NCI-H446 treated with DMSO at 0.1 percent for 48 hours (cell line): ENCODE results near the gene PLD4.

Source experiments
- DNase-seq: peaks from one replicate; lab custom pipeline; 2025; lab: John Stamatoyannopoulos, UW

PLD4 gene

DNA sequence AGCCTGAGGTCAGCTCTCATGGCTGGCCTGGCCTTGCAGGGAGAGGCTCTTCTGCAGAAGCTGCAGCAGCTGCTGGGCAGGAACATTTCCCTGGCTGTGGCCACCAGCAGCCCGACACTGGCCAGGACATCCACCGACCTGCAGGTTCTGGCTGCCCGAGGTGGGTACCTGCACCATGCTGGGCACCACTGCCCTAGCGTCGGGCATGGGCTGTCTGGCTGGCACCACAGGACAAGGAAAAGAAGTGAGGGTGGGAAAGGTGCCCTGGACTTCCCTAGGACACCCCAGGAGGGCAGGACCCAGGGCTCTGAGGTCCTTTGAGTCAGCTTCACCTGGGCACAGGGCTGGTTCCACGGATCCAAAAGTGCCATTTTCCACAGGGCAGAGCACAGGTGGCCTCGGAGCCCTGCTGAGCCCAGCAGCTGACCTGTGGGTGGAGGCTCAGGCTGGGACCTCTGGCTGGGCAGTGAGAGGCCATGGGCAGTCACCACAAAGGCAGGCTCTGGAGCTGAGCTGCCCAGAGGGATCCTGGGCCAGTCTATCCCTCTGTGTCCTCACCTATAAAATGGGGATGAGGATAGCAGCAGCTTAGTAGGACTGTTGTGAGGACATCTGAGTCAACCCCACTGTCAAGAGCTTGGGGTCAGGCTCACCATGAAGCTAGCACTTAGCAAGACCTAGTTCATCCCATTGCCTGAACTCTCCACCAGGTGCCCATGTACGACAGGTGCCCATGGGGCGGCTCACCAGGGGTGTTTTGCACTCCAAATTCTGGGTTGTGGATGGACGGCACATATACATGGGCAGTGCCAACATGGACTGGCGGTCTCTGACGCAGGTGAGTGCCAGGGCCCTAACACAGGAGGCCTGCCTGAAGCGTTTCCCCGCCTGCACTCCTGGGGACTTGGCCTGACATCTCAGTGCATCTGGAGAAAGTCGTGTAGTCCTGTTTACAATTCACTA lies 4.9 kb downstream of the PLD4 start:
- DNase-seq = no peak

- no peak for DNase-seq
These were observed 6.0 kb downstream of the PLD4 start for GRCh38 chr14:104930526-104931303.

DNA sequence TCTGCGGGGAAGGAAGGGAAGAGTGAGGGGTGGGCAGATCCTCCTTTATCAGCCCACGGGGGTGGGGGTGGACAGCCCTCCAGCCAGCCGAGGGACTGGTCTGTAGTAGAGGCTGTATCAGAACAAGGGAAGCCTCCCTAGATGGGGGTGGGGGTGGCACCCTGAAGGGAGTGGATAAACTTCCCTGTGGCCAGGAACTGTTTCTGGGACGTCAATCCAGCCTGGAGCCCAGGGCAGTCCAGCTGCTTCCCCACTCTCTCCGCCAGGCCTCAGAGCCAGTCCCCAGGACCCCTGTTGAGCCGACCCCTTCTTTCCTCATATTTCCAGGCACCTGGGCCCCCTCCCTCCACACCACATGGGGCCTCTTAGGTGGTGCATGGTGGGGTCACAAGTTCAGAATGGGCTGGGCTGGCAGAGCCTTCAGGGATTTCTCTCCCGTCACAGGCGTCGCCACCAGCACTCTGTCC lies 6.7 kb downstream of the PLD4 start:
- no peak for DNase-seq

GRCh38 chr14:104931771-104932675 lies 7.3 kb downstream of the PLD4 start:
- DNase-seq = no peak

GRCh38 chr14:104932676-104933631 lies 8.3 kb downstream of the PLD4 start:
- DNase-seq = peak; percentile 60

GRCh38 chr14:104933746-104934733 lies 9.4 kb downstream of the PLD4 start:
- no peak for DNase-seq

DNA sequence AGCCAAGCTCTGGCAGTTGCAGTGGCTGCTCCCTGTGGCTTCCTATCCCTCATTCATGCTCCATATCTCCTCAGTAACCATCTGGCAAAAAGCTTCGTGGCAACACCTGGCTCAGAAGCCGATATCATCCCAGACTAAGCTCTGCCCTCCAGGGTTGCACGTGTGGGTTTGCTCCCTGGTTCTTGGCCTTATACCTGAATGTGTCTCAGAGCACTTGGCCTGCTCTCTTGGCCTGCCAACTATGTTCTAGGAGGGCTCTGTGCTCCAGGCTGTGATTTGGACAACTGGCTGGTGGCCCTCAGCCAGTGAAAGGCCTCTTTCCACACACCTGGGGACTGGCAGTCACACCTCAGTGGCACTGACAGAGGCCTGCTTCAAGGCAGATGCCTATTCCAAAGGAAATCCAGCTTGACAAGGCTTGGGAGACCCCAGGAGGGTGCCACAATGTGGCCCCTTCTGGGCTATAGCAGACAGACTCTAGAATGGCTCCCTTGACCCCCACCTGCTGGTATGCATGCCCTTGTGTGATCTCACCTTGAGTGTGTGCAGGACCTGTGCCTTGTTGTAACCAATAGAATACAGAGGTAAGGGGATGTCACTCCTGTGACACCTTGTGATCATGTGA lies 10.5 kb downstream of the PLD4 start:
- no peak for DNase-seq

GRCh38 chr14:104935955-104936354 lies 11.3 kb downstream of the PLD4 start:
- no peak for DNase-seq

DNA sequence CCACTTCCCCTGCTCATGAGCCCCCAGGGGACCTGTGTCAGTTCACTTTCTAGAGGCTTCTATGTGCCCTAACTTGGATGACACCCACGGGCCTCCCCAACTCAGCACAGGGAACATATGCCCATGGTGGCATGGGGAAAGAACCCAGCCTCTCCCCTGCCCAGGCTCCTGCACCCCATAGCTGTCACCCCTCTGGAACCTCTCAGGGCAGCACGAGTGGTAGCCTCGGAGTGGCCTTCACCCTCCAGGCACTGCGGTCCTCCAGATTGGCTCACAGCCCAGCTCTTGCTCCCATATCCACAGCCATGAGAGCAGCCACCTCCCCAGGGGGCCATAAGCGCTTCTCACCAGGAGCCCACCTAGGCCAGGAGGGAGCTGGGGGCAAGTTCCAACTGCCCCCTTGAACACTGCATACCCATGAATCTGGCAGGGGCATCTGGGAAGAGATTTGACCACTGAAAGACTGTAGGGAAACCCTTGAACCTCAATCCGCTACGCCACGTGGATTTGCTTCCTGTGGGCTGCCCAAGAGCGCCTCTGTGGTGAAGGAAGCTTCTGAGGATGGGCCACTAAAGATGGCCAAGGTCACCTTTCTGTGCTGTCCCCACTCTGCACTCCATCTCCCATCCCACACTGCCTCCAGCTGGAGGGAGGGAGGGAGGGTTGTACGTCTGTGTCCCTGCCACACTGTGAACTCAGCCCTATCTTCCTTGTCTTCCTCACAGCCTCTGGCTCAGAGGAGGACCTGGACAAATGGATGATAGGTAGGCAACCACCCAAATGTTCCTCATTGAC lies 11.9 kb downstream of the PLD4 start:
- no peak for DNase-seq

DNA sequence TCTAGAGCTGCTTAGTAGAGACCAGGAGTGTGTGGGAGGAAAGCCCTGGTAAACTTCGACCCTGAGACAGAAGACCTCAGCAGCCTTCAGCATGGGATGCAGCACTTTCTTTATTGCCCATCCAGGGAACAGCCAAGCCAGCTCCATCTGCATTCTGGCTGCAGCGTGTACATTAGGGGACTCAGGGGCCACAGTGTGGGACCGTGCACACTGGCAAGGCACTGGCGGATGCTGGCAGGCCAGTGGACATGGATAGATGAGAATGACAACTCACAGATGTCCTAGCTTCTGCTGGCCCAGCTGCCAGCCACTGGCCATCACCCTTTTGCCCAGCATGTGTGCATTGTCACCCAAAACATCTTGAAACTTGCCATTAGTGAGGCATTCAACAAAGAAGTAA lies 12.5 kb downstream of the PLD4 start:
- no peak for DNase-seq

DNA sequence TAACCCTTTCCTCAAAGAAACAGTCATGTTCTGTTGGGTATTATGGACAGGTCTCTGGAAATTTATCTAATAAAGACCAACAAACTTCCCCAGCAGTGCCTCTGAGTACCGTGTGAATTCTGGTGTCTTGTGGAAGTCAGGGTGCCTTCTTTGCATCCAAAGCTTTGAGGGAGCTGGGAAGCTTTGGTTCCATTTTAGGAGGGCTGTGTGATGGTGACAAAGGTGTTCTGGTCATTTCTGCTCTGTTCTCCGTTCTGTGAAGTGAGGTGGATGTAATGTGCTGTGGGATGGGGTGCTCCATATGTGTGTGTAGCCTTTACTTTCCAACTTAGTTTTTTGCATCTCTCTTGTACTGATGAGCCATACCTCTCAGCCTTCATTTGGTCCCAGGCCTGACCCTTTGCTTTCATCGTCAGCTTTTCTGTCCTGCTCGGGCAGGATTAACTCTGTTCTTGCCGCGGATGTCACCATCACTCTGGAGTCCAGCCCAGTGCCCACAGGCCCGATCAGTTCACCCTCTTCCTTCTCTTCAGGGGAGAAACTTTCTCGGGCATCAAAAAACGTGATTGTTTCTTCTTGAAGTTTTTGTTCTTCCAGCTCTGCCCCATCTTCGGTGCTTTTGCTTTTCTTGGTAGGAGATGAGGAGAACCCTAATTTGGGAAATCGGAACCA lies 13.2 kb downstream of the PLD4 start:
- no peak for DNase-seq

DNA sequence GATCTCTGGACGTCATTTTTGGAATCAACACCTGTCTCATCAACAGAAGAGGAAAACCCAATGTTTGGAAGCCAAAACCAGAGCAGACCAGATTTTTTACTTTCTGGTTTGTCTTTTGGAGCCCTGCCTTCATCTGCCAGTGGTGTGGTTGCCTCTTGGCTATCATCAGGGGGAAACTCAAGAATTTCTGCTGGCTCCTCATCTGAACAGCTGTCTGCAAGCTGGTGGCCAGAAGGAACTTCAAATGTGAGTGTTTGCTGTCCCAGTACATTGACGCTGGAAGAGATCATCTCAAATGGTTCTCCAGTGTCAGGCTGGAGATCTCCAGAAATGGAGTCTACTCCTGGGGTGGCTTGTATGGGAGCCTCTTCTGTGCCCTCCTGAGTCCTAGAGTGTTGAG lies 13.8 kb downstream of the PLD4 start:
- DNase-seq = no peak

GRCh38 chr14:104938960-104939359 lies 14.3 kb downstream of the PLD4 start:
- DNase-seq = no peak

DNA sequence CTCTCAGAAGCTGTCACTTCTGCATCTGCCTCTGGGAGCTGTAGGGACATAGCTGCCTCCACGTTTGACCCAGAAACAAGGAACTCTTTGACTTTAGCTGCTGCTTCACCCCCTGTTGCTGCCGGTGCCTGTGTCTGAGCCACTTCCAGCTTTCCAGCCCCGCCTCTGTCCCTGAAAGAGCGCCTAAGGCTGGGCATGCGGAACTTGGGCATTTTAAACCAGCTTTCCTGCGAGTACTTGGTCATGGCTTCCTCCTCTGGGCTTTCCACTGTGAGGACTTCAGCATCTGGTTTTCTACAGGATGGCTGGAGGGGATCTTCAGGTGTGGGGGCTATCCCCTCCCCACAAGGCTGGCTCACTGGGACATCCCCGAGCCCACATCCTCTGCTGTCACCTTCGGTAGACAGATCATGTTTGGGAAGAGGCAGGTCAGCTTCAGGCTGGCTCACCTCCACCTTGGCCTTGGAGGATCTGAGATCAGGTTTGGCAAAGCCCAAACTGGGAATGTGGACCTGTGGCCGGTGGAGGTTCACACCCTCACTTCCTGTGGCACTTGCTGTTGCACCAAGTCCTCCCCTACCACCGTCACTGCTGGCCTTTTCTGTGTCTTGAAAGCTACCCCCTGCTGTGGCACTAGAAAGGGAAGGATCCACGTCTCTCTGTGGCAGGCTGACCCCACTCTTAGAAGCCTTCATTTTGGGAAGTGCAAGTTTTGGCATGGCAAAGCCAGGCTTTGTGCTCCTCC lies 15.2 kb downstream of the PLD4 start:
- DNase-seq = no peak

DNA sequence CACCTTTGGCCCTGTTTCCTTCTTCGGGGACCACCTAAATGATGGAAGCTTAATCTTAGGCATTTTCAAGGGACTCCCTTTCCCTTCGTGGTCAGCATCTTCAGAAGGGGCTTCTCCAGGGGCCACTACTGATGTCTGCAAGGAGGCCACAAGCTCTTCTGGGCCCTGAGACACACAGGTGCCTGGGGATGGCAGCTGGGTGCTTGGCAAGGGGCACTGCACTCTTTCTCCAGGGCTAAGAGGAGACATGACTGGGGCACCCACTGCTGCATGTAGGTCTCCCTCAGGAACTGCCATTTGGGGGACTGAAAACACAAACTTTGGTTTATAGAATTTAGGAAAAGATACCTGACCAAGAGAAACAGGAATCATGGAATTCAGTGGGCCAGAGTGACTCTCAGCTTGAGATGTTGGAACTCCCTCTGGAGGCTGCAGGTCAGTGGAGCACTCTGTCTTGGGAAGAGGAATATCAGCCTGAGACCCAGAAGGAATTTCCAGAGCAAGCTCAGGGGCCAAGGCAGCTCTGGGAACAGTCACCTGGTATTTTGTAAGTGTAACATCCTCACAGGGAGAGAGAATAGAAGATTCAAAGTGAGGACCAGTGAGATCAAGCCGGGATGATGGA lies 16.0 kb downstream of the PLD4 start:
- no peak for DNase-seq
